ENCODE results near the gene TYK2. TPM values are rescaled to one million over a fixed set of nuclear protein-coding genes. Genes with fewer than 3 reads are reported as not detected.

TYK2 gene
- total RNA-seq: 55.7 and 61.9 TPM in 2 replicates

DNA sequence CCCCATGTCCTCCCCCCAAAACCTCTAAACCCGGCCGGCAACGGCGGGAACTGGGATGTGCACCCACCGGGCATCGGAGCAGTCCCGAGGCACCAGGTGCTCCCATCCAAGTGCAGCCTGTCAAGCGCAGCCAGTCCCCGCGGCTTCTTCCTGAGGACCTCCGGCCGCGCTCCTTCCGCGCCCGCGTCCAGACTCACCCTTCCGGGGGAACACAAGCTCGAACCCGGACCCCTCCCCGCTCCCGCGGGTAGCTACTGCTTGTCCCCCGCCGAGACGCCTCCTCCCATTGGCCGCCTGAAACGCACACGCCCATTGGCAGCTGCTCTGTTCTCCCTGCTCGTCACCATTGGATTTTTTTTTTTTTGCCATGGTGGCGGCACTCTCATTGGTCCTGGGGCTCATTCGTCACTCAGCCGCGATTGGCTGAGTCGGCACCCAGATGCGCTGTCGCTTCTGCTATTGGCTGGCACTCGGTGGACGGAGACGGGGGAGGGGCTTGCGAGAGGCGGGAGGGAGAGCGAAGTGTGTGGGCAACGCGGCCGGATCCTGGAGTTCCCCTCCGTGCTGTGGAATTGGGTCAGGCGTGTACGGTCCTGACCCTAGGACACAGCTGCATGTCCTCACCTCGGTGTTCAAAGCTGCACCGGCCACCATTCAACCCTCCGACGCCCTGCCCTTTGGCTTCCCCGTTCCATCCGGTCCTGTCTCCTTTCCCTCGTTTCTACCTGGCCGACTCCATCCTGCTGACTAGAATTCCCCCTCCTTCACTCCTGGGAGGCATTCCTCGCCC is at the start of gene TYK2:
TSS of gene TYK2 (minus strand) at position 260 of the 790 bp plus-strand sequence. CDS start 2,166 bp downstream, outside the sequence.

GRCh38 chr19:10420444-10421239 is 40.3 kb upstream of the TYK2 start, which contains the start of gene PDE4A:
Gene PDE4A, plus strand, starts transcription at chr19:10420538. Its CDS starts 227 bp downstream, at chr19:10420765.

GRCh38 chr19:10403137-10404021 is 23.0 kb upstream of the TYK2 start, which contains the start of gene CDC37:
Gene CDC37, minus strand, starts transcription at chr19:10403542. Its CDS starts 63 bp downstream, at chr19:10403479.

DNA sequence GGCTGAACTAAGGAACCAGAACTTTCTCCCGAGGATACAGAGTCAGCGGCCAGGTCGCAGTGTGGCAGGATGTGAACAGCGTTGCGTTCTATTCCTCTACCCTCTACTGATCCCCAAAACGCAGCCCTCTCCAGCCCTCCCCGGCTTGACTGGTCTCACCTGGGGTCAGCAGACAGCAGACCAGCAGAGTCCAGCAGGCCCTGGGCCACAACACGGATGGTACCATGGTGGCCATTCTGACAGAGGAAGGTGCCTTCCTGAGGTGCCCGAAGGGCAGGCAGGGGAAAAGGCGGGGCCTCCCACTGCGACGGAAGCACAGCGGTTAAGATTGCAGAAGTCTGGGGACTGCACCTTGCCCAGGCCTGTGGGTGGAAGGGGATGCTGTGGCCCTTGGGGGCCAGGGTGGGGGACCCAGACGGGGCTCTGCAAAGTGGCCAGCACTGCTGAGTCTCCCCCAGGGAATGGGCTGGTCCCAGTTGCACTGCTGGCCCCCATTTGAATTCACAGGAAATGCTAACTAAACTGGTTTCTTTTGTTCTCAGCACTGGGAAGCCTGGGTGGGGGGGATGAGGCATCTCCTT is 40.9 kb downstream of the TYK2 start, which contains the start of gene ICAM3:
TSS of gene ICAM3 (minus strand) at position 245 of the 581 bp plus-strand sequence. CDS start at position 235, 10 bp downstream.

DNA sequence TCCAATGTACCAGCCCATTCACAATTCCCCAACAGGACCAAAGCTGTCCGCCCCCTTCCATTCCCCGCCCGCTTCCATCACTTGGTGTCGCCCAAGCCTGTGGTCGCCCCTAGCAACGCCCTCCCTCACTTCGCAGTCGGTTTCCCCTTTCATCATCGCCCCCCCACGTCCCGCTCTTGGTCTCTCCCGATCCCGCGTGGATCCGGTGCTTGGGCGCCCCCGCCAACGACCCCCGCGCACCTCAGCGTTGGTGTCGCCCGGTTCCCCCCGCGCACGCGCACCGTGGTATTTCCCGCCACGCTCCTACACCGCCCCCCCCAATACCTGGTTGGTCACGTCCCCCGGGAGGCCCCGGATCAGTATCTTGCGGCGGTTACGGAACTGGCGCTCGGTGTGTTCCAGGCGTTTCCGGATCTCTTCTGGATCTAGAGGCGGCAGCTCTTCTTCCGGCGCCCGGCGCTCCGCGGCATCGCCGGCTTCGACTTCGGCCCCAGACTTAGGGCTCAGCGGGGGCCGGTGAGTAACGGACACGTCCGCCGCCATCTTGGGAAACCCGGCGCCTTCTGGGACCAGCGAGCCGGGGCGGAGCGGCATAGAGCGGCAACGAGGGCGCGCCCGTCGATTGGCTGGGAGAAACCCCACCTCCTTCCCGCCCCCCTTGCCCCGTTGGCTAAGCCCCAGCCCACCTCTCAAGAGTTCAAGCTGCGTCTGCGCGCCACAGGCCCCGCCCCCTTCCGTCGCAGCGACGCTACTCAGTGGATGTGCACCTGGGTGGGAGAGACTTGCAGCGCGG is 47.2 kb downstream of the TYK2 start, which contains the start of gene RAVER1:
TSS of gene RAVER1 (minus strand) at position 565 of the 793 bp plus-strand sequence. CDS start at position 543, 22 bp downstream.

DNA sequence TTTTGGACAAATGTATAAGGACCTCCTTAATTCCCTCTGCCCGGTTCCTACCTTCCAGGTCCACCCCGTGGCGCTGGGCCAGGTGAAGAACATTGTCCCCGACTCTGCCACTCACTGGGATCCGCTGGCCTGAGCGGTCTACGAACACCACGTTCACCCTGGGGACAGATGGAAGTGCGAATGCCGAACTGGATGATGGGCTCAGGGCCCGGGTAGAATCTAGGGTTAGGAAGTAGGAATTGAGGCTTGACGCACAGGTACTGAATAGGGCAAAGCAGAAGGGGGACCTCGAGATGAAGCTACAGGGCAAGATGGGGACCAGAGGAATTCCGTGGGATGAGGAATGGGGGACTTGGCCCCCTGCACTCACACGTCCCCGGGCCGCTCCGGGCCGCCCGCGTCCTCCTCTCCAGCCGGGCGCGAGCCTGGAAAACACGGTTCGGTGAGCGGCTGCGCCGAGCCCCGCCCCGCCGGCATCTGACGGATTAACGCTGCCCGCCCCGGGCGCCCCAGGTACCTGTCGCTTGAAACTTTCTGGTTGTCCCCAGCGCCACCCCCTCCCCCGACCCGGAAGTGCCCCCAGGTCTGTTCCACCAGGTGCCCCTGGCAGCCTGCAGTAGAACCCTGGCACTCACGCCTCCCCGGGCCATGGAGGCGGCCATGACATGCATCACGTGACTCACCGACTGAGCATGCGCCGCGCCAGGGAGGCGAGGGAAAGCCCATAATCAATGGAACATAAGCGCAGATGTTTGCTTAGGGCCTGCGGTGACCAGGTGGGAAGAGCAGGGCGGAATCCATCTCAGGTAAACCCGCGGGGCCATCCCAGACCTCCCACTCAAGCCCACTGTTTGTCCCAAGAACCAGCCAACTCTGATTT is 64.8 kb downstream of the TYK2 start, which contains the start of gene FDX2:
TSS of gene FDX2 (minus strand) at position 681 of the 880 bp plus-strand sequence. CDS start at position 662, 19 bp downstream.

GRCh38 chr19:10309423-10309822 is 70.9 kb downstream of the TYK2 start, which contains the start of gene ZGLP1:
Gene ZGLP1, minus strand, starts transcription at chr19:10309815.

Other genes with a start within 250 kb of the TYK2 start
- 38.2 and 46.0 TPM in 2 replicates for gene DNMT1, start 185.6 kb downstream of the TYK2 start, total RNA-seq
- gene S1PR2, start 149.2 kb downstream of the TYK2 start, total RNA-seq: 15.6 and 16.6 TPM in 2 replicates
- 73.3 and 77.8 TPM in 2 replicates for gene MRPL4, start 128.4 kb downstream of the TYK2 start, total RNA-seq
- 28.7 and 97.0 TPM in 2 replicates for gene ICAM1, start 109.5 kb downstream of the TYK2 start, total RNA-seq
- 0.49 and 0.90 TPM in 2 replicates for gene ICAM4, start 93.6 kb downstream of the TYK2 start, total RNA-seq
- gene ICAM5, start 90.6 kb downstream of the TYK2 start, total RNA-seq: 4.5 and 6.9 TPM in 2 replicates
- 0.18 TPM in 1 of 2 replicates, not detected in the other for gene ZGLP1, start 70.8 kb downstream of the TYK2 start, total RNA-seq
- 8.9 and 22.2 TPM in 2 replicates for gene FDX2, start 64.6 kb downstream of the TYK2 start, total RNA-seq
- gene RAVER1, start 47.0 kb downstream of the TYK2 start, total RNA-seq: 18.1 and 22.6 TPM in 2 replicates
- gene ICAM3, start 40.9 kb downstream of the TYK2 start, total RNA-seq: 10.5 and 11.4 TPM in 2 replicates
- 216 and 257 TPM in 2 replicates for gene CDC37, start 23.0 kb upstream of the TYK2 start, total RNA-seq
- gene PDE4A, start 40.0 kb upstream of the TYK2 start, total RNA-seq: 5.4 and 9.4 TPM in 2 replicates
- 58.3 and 64.5 TPM in 2 replicates for gene KEAP1, start 122.8 kb upstream of the TYK2 start, total RNA-seq
- gene S1PR5, start 136.9 kb upstream of the TYK2 start, total RNA-seq: 0.32 and 0.36 TPM in 2 replicates
- 11.8 and 17.1 TPM in 2 replicates for gene ATG4D, start 163.3 kb upstream of the TYK2 start, total RNA-seq
- 9.1 and 14.6 TPM in 2 replicates for gene KRI1, start 185.4 kb upstream of the TYK2 start, total RNA-seq
- 1.1 and 2.5 TPM in 2 replicates for gene CDKN2D, start 188.4 kb upstream of the TYK2 start, total RNA-seq
- gene AP1M2, start 206.7 kb upstream of the TYK2 start, total RNA-seq: not detected in 2 replicates
- gene SLC44A2, start 245.0 kb upstream of the TYK2 start, total RNA-seq: 47.5 and 48.6 TPM in 2 replicates

Measured in cardiac atrium fibroblast (primary cell).